GM23338 (cell line): ENCODE data around the gene KYAT1. TPM values are rescaled to one million over a fixed set of nuclear protein-coding genes. Genes with fewer than 3 reads are reported as not detected.

Experiments
- ATAC-seq: fragments of 200-7000 bp; cut with Tn5 transposase; 3 replicates; pipeline ENCODE4 v1.9.1; 2020
- DNase-seq: peaks from one replicate; pipeline ENCODE4 v3.0.0-alpha.2; 2015; ENCODE audit warnings: low spot score
- H2AFZ ChIP-seq: fragments of 200-600 bp; sonication (generic); 2 replicates; pipeline ENCODE4 v1.8.0; 2016; ENCODE audit warnings: antibody characterized with exemption, mild to moderate bottlenecking, moderate library complexity
- H3F3A ChIP-seq: fragments of 200-600 bp; sonication (generic); replicated peaks from 2 replicates; pipeline ENCODE4 v1.8.0; 2017; ENCODE audit warnings: antibody characterized with exemption, mixed run types, low read depth
- H3K27ac ChIP-seq: fragments of 200-600 bp; sonication (generic); 2 replicates; pipeline ENCODE4 v1.6.1; 2016; ENCODE audit warnings: low read depth
- H3K27me3 ChIP-seq: fragments of 200-600 bp; sonication (generic); 2 replicates; pipeline ENCODE4 v1.8.0; 2016; ENCODE audit warnings: mild to moderate bottlenecking, mixed run types, moderate library complexity; ENCODE audit not compliant: insufficient read depth
- H3K36me3 ChIP-seq: fragments of 200-600 bp; sonication (generic); 2 replicates; pipeline ENCODE4 v1.8.0; 2016; ENCODE audit warnings: mild to moderate bottlenecking; ENCODE audit not compliant: insufficient read depth
- H3K4me1 ChIP-seq: fragments of 200-600 bp; sonication (generic); 2 replicates; pipeline ENCODE4 v1.8.0; 2016; ENCODE audit warnings: mild to moderate bottlenecking, moderate library complexity; ENCODE audit not compliant: insufficient read depth
- H3K4me2 ChIP-seq: fragments of 200-600 bp; sonication (generic); 2 replicates; pipeline ENCODE4 v1.7.1; 2017; ENCODE audit warnings: mixed run types
- H3K4me3 ChIP-seq: fragments of 200-600 bp; sonication (generic); 2 replicates; pipeline ENCODE4 v1.6.1; 2016; ENCODE audit warnings: mixed run types
- H3K79me2 ChIP-seq: fragments of 200-600 bp; sonication (generic); replicated peaks from 2 replicates; pipeline ENCODE4 v1.8.0; 2017; ENCODE audit warnings: mild to moderate bottlenecking; ENCODE audit not compliant: insufficient read depth
- H3K9me2 ChIP-seq: fragments of 200-600 bp; sonication (generic); 2 replicates; pipeline ENCODE4 v1.8.0; 2017; ENCODE audit not compliant: insufficient read depth
- H4K20me1 ChIP-seq: fragments of 200-600 bp; sonication (generic); replicated peaks from 2 replicates; pipeline ENCODE4 v1.8.0; 2017; ENCODE audit warnings: mild to moderate bottlenecking; ENCODE audit not compliant: insufficient read depth
- H3K27ac Mint-ChIP-seq: 2 replicates; pipeline ENCODE4 v1.8.0; 2020; ENCODE audit warnings: inconsistent platforms, mild to moderate bottlenecking, moderate library complexity, mixed read lengths
- H3K27me3 Mint-ChIP-seq: 3 replicates; pipeline ENCODE4 v1.8.0; 2022; ENCODE audit warnings: low read depth, mild to moderate bottlenecking, moderate library complexity, mixed read lengths, inconsistent platforms; ENCODE audit not compliant: insufficient read depth, poor library complexity
- H3K36me3 Mint-ChIP-seq: 3 replicates; pipeline ENCODE4 v1.8.0; 2021; ENCODE audit warnings: low read depth, mild to moderate bottlenecking, inconsistent platforms, moderate library complexity, mixed read lengths
- H3K4me1 Mint-ChIP-seq: 3 replicates; pipeline ENCODE4 v1.8.0; 2020; ENCODE audit warnings: mild to moderate bottlenecking, inconsistent platforms, mixed read lengths
- H3K4me3 Mint-ChIP-seq: 3 replicates; pipeline ENCODE4 v1.8.0; 2021; ENCODE audit warnings: moderate library complexity, mild to moderate bottlenecking, inconsistent platforms, mixed read lengths
- H3K9me3 Mint-ChIP-seq: 3 replicates; pipeline ENCODE4 v1.8.0; 2020; ENCODE audit warnings: moderate library complexity, mild to moderate bottlenecking, inconsistent platforms, mixed read lengths
- CREB1 ChIP-seq: fragments of 250-450 bp; sonication (Bioruptor Pico); IDR thresholded peaks from 2 replicates; pipeline ENCODE4 v1.5.0; 2020; ENCODE audit warnings: low read depth, mild to moderate bottlenecking, moderate library complexity
- CTCF ChIP-seq, 2 experiments: fragments of 200-600 bp in 1 of 2; sonication (generic) in 1 of 2; conservative IDR thresholded peaks; 2 replicates each; pipeline versions ENCODE4 v1.5.1 to v1.6.1; 2016 to 2017; ENCODE audit warnings: antibody characterized with exemption in 2 of 2, low read depth in 2 of 2, mild to moderate bottlenecking in 2 of 2, moderate library complexity in 1 of 2
- ETS1 ChIP-seq: IDR thresholded peaks from 2 replicates; pipeline ENCODE4 v1.6.1; 2016; ENCODE audit warnings: antibody characterized with exemption
- EZH2 ChIP-seq: fragments of 200-600 bp; sonication (generic); IDR thresholded peaks from one replicate; pipeline ENCODE4 v1.8.0; 2017; ENCODE audit warnings: antibody characterized with exemption, mild to moderate bottlenecking, low read depth; ENCODE audit not compliant: unreplicated experiment
- EZH2phosphoT487 ChIP-seq: fragments of 200-600 bp; sonication (generic); IDR thresholded peaks from one replicate; pipeline ENCODE4 v1.8.1; 2018; ENCODE audit warnings: antibody characterized with exemption; ENCODE audit not compliant: unreplicated experiment
- JUNB ChIP-seq: IDR thresholded peaks from one replicate; pipeline ENCODE4 v1.6.1; 2016; ENCODE audit warnings: antibody characterized with exemption; ENCODE audit not compliant: unreplicated experiment
- NANOG ChIP-seq: IDR thresholded peaks from 2 replicates; pipeline ENCODE4 v1.6.1; 2016; ENCODE audit warnings: antibody characterized with exemption, borderline replicate concordance
- POLR2AphosphoS5 ChIP-seq: IDR thresholded peaks from 2 replicates; pipeline ENCODE4 v1.6.1; 2016; ENCODE audit warnings: antibody characterized with exemption, low read depth
- REST ChIP-seq: IDR thresholded peaks from one replicate; pipeline ENCODE4 v1.6.1; 2018; ENCODE audit warnings: antibody characterized with exemption; ENCODE audit not compliant: unreplicated experiment
- STAT1 ChIP-seq: IDR thresholded peaks from one replicate; pipeline ENCODE4 v1.6.1; 2016; ENCODE audit warnings: antibody characterized with exemption; ENCODE audit not compliant: unreplicated experiment
- ZNF114 ChIP-seq: fragments of 250-450 bp; sonication (Bioruptor Pico); IDR thresholded peaks from 2 replicates; pipeline ENCODE4 v1.5.0; 2020; ENCODE audit warnings: mild to moderate bottlenecking, moderate library complexity
- ZNF331 ChIP-seq: fragments of 250-450 bp; sonication (Bioruptor Pico); IDR thresholded peaks from 2 replicates; pipeline ENCODE4 v1.5.0; 2020; ENCODE audit warnings: low read depth, mild to moderate bottlenecking, moderate library complexity
- ZNF462 ChIP-seq: fragments of 250-450 bp; sonication (Bioruptor Pico); IDR thresholded peaks from 2 replicates; pipeline ENCODE4 v1.5.0; 2020; ENCODE audit warnings: mild to moderate bottlenecking, moderate library complexity
- polyA plus RNA-seq: library from polyadenylated mRNA; unstranded; fragments of >200 nt; fragmentation: Nextera tagmentation; extraction: Ambion mirVana; gene quantifications from 2 replicates; pipeline ENCODE4 v1.2.1, GENCODE V29; 2016
- total RNA-seq: library from RNA; depleted of rRNA; stranded (reverse); fragments of >200 nt; shearing (Covaris generic); gene quantifications from 2 replicates; pipeline ENCODE4 v1.2.3, GENCODE V29; 2014

Gene KYAT1
- total and polyA plus RNA-seq, 2 experiments from 2014 or later, result 26.1 to 34.0 TPM

- H3K9me3 Mint-ChIP-seq, result no peaks in the 10 kb centered on the region
- H3K27ac ChIP-seq, result no peak overlapping the region
- no peak overlapping the region for H3K27ac Mint-ChIP-seq
These were observed 24.2 kb upstream of the KYAT1 start for GRCh38 chr9:128905964-128906363.

More at GRCh38 chr9:128905964-128906363, 24.2 kb upstream of the KYAT1 start:
- no peak overlapping the region for H3K4me3 Mint-ChIP-seq
- Histone ChIP-seq H2AFZ (no peak overlapping the region), H3F3A (no peaks in the 10 kb centered on the region), H3K79me2 (peaks cover 33% of the 10 kb centered on the region), H3K4me1 (peaks cover under 1% of the 10 kb centered on the region; the same call in 1 of the 2 replicates), H3K27me3 (no peaks in the 10 kb centered on the region), H3K4me2 (no peak overlapping the region), H3K9me2 (no peaks in the 10 kb centered on the region), H3K36me3 (peaks cover 5% of the 10 kb centered on the region; the same call in 1 of the 2 replicates), H3K4me3 (no peak overlapping the region), H4K20me1 (peaks cover 14% of the 10 kb centered on the region; the same call in 1 of the 2 replicates)
- TF ChIP-seq POLR2AphosphoS5 (no peak), CREB1 (CRISPR knock-in tag) (no peak), EZH2 (no peak), CTCF (conservative IDR thresholded peaks at IDR 0.05; ENCODE audit: low read depth in 2 of 2) (no peak), JUNB (no peak), REST (no peak), STAT1 (no peak), ZNF462 (CRISPR knock-in tag) (no peak), ZNF114 (no peak), EZH2phosphoT487 (no peak), ETS1 (no peak), ZNF331 (no peak), NANOG (no peak)
- peaks cover 45% of the 10 kb centered on the region for H3K36me3 Mint-ChIP-seq
- H3K4me1 Mint-ChIP-seq, result peaks cover 6% of the 10 kb centered on the region
- peaks cover 4% of the 10 kb centered on the region for H3K27me3 Mint-ChIP-seq
- no peak for DNase-seq
- no peak for ATAC-seq
